D721Med (cell line): ENCODE results near the gene MEF2C.

Experiments used
- DNase-seq: peaks from one replicate; pipeline ENCODE4 v3.0.0; 2011; ENCODE audit warnings: low spot score; ENCODE audit not compliant: insufficient read length
- FAIRE-seq: peaks from 2 replicates; lab custom pipeline; 2011; peaks lifted over from hg19 to GRCh38; lab: Jason Lieb, UNC
- TF ChIP-seq, protein P1 (sequence below): IDR thresholded peaks from 2 replicates; pipeline ENCODE4 v1.5.1; 2012; ENCODE audit warnings: mild to moderate bottlenecking, control low read depth; ENCODE audit not compliant: insufficient read depth; ENCODE audit errors: missing control alignments

Gene MEF2C

DNA sequence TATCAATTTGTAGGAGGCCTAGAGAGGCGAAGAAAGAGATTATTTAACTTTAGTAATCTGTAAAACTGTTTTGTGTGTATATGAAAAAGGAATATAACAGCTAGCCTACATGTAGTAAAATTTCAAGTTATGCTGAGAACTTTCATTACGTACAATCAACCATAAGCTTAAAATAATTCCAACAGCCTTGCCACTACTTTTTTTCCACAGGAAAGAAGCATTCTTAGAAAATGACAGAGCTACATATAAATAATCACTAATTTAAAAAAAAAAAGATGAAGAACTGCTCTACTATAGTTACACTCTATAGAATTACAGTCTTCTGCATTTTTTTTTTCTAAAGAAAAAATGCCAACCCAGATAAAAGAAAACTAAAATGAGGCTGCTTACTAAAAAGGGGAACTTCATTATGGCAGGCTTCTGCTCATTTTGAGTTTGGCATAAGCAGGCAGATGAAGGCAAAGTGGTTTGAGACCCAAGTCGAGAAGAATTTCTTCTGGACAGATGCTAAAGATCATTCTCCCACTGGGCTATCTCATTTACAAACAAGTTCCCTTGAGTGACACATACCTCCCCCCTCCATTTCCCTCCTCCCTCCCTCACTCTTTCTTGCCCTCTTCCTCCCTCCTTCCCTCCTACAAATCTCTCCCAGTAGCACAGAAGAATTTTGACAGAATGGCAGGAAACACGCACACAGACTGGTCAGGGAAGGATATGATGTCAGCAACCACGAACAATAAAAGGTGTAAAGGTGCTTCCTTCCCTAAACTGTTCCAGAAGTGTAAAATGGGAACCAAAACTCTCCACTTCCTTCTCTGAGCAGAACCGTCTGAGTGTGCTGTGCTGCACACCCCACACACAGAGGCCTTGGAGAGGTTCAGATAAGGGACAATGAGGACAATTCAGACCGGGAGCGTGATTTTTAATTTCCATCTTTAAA, 56.1 kb downstream of the MEF2C start:
- DNase-seq (no peak), FAIRE-seq (no peak)
- TF ChIP-seq, protein P1, sequence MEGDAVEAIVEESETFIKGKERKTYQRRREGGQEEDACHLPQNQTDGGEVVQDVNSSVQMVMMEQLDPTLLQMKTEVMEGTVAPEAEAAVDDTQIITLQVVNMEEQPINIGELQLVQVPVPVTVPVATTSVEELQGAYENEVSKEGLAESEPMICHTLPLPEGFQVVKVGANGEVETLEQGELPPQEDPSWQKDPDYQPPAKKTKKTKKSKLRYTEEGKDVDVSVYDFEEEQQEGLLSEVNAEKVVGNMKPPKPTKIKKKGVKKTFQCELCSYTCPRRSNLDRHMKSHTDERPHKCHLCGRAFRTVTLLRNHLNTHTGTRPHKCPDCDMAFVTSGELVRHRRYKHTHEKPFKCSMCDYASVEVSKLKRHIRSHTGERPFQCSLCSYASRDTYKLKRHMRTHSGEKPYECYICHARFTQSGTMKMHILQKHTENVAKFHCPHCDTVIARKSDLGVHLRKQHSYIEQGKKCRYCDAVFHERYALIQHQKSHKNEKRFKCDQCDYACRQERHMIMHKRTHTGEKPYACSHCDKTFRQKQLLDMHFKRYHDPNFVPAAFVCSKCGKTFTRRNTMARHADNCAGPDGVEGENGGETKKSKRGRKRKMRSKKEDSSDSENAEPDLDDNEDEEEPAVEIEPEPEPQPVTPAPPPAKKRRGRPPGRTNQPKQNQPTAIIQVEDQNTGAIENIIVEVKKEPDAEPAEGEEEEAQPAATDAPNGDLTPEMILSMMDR, result no peak

DNA sequence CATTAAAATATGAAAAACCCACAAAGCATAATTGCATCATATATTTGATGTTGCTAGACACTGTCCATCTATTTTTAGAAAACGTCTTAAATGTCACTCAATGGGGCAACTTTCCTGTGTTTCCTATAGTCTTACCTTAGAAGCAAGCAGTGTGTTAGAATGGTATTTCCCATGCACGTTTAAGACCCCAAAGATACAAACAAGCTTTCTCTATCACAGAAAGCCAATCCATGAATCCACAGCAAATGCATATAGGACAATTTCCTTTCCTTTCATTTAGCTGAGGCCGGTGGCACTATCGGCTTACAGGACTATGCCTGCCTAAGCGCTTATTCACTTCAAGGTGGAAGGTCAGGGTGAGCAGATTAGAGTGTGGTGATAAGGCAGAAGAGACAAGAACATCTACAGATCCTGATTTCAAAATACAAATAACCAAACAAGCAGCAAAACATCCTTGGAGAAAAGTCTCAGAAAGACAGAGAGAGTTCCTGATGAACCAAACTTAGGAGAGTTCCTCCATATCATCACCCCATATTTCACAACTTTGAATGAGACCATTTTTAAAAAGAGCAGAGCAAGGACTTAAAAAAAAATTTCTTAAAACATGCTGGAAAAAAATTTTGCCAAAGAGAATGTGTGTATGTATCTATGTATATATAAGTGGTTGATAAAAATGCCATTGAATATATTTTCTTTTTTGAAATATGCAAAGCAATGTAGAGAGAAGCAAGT, 57.2 kb downstream of the MEF2C start:
- TF ChIP-seq, protein P1, result no peak
- DNase-seq (no peak), FAIRE-seq (no peak)

DNA sequence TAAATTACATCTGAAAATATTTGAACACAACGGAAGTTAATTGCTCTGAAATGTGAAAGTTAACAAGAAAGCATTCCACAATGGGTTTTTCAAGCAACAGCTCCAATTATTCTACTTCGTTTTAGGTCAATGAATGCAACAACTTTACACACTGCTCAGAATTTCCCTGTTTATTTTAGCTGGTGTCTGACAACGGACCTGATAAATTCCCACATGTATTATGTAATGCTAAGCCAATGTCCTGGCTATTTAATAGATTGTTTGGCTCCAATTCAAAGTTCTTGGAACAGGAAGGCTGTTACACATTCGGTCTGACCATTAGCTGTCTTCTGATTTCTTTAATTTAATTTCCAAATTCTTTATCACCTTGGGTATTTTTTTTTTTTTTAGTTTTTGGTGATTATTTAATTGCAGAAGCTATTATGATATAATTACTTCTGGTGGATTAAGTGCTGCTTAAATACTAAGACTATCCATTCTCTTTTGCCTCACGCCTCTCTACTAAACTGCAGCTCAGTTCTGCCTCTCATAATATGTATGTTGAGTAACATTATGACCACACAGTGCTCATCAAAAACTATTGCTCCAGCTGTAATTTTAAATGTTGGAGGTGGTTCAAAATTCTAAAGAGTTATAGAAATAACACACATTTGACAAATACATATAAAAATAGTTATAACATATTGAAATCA, 57.9 kb downstream of the MEF2C start:
- TF ChIP-seq, protein P1, result no peak
- FAIRE-seq (no peak), DNase-seq (no peak)

DNA sequence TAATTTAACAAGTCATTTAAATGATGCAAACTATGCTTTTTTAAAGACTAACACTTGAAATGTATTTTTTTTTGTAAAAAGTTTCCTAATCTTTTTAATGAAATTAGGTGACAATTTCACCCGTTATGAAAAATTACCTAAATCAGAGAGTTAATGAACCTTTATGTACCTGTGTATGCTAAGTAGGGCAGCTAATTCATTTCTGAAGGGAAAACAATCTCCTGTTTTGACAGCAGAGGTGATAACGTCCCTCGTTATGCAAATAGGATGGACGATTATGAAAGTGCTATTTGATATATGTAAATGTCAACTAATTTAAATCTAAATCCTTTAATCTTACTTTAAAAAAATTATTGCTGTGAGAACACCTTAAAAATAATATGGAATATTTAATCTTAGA, 58.8 kb downstream of the MEF2C start:
- no peak for FAIRE-seq
- TF ChIP-seq, protein P1, result no peak

DNA sequence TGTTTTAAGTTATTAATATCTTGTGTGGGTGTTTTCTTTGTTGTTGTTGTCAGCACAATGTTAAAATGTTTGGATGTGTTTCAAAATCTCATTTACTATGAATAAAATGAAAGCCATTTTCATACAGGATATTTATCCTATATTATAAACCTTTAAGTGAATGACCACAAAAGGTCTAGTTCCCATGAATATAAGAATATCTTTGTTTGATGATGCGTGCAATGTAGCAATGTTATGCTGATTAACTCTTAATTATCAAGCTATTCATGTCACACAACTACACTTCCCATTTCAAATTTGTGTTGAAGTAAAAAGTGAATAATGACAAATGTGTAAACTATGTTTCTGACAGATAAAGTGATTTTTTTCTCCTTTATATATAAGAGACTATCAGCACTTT, 59.8 kb downstream of the MEF2C start:
- TF ChIP-seq, protein P1, result no peak
- DNase-seq, result no peak
- FAIRE-seq, result no peak

More for the DNA sequence above, 58.8 kb downstream of the MEF2C start:
- DNase-seq, result no peak

DNA sequence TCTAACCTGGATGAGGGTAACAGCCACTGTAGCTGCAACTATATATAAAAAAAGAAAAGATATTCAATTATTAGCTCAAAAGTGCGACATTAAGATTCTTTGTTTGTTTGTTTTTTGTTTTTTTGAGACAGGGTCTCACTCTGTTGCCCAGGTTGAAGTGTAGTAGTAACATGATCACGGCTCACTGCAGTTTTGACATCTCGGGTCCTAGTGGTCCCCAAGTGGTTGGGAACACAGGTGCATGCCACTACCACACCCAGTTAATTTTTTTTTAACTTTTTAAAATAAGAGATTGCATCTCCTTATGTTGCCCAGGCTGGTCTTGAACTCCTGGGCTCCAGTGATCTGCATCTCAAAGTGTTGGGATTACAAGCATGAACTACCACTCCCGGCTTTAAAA, 61.8 kb downstream of the MEF2C start:
- FAIRE-seq, result no peak
- TF ChIP-seq, protein P1, result no peak

More for the DNA sequence above, 61.8 kb downstream of the MEF2C start:
- no peak for DNase-seq
